GM19239 (cell line): ENCODE measurements around the gene NOA1.
"Not testable (repeated sequence)": the region's sequence is repeated elsewhere in the genome, so short reads cannot be mapped to it uniquely, and the experiment has no call there.

Experiments
- DNase-seq: peaks from one replicate; pipeline ENCODE4 v3.0.0; 2011; ENCODE audit warnings: low spot score; ENCODE audit not compliant: insufficient read length
- FAIRE-seq: peaks from 2 replicates; lab custom pipeline; 2011; peaks lifted over from hg19 to GRCh38; lab: Jason Lieb, UNC

Gene NOA1

DNA sequence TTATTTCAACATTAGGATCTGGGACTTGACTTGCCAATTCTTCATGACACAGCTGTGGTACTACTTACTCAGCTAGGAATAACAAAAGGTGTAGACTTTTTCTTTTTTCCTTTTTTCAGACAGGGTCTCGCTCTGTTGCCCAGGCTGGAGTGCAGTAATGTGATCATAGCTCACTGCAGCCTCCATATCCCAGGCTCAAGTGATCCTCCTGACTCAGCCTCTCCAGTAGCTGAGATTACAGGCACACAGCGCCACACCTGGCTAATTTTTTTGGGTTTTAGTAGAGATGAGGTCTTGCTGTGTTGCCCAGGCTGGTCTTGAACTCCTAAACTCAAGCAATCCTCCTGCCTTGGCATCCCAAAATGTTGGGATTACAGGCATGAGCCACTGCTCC lies 16.3 kb downstream of the NOA1 start:
- no peak for FAIRE-seq

DNA sequence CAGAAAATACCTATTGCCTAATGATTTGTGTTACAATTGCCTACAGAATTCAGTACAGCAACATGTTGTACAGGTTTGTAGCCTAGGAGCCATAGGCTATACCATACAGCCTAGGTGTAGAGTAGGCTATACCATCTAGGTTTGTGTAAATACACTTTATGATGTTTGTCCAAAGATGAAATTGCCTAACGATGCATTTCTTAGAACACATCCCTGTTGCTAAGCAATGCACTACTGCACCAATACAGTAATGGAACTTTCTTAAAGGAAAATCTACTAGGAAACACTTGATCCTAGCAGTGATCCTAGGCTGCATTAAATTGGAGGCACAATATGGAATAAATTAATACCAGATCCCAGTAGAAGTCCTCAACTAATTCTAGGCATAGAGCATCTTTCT lies 18.3 kb downstream of the NOA1 start:
- FAIRE-seq (no peak), DNase-seq (no peak)

More for the DNA sequence above, 16.3 kb downstream of the NOA1 start:
- DNase-seq, result no peak

DNA sequence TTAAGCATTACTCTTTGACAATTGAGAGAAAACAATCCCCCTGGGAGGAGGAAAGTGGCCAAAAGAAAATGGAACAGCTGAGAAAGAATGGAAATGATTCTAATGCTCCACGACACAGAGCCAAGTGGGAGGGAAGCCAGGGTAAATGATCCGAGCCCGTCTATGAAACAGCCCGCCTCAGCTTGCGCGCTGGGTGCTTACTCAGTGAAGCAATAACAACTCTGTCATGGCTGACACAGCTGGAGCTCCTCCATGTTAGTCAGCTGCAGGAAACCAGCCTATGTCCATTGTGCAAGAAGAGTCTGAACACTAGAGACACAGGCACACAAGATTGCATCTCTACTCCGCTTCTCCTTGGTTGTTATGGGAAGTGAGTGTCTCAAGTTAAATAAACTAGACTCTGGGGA lies 19.3 kb downstream of the NOA1 start:
- no peak for DNase-seq
- no peak for FAIRE-seq

DNA sequence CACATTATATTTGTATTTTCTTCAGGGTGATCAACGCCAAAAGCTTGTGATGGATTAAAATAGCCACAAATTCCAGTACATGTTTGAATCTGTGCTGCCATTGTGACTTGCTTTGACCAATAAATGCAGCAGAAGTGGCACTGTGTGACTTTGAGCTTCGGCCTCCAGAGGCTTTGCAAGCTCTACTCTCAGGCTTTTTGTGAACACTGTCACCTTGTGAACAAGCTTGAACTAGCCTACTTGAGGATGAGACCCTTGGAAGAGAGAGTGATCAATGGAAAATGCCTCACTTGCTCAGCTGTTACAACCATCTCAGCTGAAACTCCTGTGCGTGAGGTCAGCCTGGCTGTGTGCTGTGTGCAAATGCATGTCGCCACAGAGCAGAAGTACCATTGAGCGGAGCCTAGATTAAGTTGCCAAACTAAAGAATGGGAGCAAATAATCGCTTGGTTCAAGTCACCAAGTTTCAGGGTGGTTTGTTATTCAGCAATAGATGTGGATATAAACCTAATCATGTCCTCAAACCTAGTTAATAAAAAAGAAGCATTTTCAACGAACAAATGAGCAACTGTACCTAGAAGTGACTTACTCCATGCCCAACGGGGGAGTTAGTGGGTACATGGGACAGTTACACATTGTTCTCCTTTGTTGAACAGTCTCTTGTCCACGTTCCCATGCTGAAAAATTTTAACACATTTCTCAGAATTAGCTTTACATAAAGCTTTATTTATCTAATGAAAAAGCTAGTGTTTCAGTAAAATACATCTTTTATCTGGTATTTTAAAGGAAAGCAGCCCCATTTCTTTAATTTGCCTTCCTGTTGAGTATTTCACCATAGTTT lies 23.5 kb downstream of the NOA1 start:
- DNase-seq (no peak), FAIRE-seq (no peak)

DNA sequence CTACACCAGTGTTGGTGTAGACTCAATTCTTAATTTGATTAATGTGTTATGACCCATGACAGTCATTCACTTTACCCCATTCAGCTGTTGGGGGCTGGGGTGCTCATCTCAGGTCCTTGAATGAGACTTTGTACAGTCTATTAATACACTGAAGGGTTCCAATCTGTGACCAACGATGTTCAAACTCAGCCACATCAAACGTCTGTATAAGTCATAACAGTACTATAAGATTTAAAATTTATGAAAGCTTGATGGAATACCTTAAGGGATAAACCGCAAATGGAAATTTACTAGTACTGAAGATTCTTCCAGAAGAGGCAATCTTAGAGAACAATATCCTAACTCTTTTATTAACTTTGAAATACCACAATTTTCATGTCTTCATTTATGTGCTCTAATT lies 36.0 kb downstream of the NOA1 start:
- no peak for FAIRE-seq
- no peak for DNase-seq

DNA sequence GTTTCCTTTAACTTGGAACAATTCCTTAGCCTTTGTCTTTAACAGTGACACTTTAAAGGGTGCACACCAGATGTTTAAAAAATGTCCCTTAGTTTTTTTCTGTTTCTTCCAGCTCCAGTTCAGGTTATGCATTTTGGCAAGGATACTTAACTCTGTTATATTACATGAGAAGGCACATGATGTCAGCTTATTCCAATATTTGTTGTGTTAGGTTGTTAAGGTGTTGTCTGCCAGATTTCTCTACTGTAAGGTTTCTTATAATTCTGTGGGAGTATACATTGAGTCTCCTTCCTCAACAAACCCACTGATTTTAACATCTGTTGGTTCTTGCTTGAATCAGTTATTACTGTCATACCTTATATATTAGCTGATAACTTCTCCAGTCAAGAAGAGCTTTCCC lies 36.4 kb downstream of the NOA1 start:
- DNase-seq (no peak), FAIRE-seq (no peak)

DNA sequence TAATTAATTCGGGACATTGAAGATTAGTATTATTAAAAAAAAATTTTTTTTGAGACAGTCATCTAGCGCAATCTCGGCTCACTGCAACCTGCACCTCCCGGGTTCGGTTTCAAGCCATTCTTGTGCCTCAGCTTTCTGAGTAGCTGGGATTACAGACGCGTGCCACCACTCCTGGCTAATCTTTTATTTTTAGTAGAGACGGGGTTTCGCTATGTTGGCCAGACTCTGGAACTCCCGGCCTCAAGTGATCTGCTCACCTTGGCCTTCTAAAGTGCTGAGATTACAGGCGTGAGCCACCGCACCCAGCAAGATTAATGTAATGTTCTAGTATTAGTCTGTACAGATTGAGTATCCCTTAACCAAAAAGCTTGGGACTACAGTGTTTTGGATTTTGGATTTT lies 37.0 kb downstream of the NOA1 start:
- FAIRE-seq (no peak), DNase-seq (no peak)

DNA sequence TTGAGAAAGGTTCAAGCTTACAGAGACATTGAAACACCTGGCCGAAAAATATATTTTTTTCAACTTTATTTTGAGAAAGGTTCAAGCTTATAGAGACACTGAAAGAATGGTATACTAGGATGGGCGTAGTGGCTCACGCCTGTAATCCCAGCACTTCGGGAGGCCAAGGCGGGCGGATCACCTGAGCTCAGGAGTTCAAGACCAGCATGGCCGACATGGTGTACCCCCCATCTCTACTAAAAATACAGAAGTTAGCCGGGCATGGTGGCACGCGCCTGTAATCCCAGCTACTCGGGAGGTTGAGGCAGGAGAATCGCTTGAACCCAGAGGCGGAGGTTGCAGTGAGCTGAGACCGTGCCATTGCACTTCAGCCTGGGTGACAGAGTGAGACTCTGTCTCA lies 37.6 kb downstream of the NOA1 start:
- not testable (repeated sequence) for DNase-seq, FAIRE-seq

DNA sequence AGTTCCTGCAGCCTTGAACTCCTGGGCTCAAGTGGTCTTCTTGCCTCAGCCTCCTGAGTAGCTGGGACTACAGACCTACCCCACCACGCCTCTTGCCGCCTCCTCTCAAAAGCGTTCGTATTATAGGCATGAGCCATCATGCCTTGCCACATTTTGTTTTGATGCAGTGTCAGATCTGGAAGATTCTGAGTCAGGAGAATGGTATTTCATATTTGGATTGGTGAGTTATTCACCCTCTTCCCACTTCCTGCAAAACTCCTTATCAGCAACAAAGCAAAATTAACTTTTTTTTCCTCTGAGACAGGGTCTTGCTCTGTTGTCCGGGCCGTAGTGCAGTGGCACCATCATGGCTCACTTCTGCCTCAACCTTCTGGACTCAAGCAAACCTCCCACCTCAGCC lies 40.1 kb downstream of the NOA1 start:
- DNase-seq, result no peak
- FAIRE-seq, result no peak

DNA sequence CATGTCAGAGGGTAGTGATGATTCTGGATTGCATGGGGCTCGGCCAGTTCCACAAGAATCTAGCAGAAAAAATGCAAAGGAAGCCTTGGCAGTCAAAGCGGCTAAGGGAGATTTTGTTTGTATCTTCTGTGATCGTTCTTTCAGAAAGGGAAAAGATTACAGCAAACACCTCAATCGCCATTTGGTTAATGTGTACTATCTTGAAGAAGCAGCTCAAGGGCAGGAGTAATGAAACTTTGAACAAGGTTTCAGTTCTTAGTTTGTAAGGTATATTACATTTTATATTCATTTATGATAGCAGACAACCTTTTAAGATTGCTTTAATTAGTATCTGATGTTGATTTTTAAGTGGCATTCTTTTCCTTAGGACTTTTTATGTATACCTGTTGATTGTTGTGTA lies 45.5 kb downstream of the NOA1 start:
- FAIRE-seq (peak; percentile 78), DNase-seq (no peak)

DNA sequence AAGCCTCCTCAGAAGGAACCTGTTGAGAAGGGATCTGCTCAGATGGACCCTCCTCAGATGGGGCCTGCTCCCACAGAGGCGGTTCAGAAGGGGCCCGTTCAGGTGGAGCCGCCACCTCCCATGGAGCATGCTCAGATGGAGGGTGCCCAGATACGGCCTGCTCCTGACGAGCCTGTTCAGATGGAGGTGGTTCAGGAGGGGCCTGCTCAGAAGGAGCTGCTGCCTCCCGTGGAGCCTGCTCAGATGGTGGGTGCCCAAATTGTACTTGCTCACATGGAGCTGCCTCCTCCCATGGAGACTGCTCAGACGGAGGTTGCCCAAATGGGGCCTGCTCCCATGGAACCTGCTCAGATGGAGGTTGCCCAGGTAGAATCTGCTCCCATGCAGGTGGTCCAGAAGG lies 46.8 kb downstream of the NOA1 start:
- DNase-seq (no peak), FAIRE-seq (no peak)

DNA sequence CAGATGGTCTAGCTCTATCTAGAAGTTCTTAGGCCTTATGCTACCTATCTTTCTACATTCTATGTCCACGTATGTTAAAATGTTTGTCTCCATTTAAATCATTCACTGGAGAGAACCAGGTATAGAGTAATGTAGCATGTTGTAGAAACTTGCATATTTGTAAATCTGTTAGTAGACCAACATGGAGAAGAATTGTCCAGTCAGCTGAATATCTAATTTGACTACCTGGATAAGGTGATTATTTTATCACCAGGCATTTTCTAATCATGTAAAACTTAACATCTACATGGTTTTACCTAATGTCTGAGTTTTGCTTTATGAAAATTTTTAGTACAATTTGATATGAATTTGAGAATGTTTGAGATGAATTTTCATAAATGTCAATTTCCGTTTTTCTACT lies 50.2 kb downstream of the NOA1 start:
- FAIRE-seq (no peak), DNase-seq (no peak)

DNA sequence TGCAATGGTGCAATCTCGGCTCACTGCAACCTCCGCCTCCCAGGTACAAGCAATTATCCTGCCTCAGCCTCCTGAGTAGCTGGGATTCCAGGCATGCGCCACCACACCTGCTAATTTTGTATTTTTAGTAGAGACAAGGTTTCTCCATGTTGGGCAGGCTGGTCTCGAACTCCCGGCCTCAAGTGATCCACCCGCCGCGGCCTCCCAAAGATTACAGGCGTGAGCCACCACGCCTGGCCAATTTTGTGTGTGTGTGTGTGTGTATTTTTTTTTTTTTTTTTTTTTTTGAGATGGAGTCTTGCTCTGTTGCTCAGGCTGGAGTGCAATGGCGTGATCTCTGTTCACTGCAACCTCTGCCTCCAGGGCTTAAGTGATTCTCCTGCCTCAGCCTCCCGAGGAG lies 62.4 kb downstream of the NOA1 start:
- not testable (repeated sequence) for DNase-seq, FAIRE-seq

DNA sequence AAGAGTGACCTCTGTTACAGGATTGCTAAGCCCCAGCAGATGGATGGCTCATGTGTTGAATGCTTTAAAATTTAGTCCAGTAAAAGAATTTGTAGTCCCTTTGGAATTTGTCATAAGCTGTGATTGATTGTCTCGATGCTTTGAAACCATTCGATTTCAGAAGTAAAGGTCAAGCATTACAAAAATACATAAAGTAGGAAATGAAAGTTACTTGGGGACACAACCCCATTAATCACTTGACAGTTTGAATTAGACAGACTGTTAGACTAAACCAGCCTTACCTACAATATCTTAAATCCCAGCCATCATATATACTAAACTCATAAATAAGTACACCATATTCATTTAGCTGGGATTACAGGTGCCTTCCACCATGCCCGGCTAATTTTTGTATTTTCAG lies 63.1 kb downstream of the NOA1 start:
- FAIRE-seq (no peak), DNase-seq (no peak)
